NCI-H128 (cell line): ENCODE data around the gene MNS1.
"Not testable (repeated sequence)": the region's sequence is repeated elsewhere in the genome, so short reads cannot be mapped to it uniquely, and the experiment has no call there.

Source experiments
- DNase-seq: peaks from one replicate; lab custom pipeline; 2025; ENCODE audit not compliant: unreplicated experiment; lab: John Stamatoyannopoulos, UW

The MNS1 gene

GRCh38 chr15:56464893-56465520, at the start of gene MNS1:
Gene MNS1, minus strand, starts transcription at chr15:56465137. Its CDS starts 165 bp downstream, at chr15:56464972.
- peak; percentile 58 for DNase-seq

GRCh38 chr15:56496635-56497034, 31.7 kb upstream of the MNS1 start:
- peak; percentile 19 for DNase-seq

- no peak for DNase-seq
These were observed 30.6 kb upstream of the MNS1 start for GRCh38 chr15:56495533-56495932.

GRCh38 chr15:56495053-56495452, 30.1 kb upstream of the MNS1 start:
- no peak for DNase-seq

GRCh38 chr15:56492791-56493555, 28.0 kb upstream of the MNS1 start:
- no peak for DNase-seq

GRCh38 chr15:56492236-56492635, 27.3 kb upstream of the MNS1 start:
- no peak for DNase-seq

GRCh38 chr15:56491110-56491722, 26.3 kb upstream of the MNS1 start:
- DNase-seq: peak; percentile 17

GRCh38 chr15:56490461-56490860, 25.5 kb upstream of the MNS1 start:
- no peak for DNase-seq

- DNase-seq: not testable (repeated sequence)
These were observed 21.3 kb upstream of the MNS1 start for GRCh38 chr15:56486206-56486605.

GRCh38 chr15:56485426-56485825, 20.5 kb upstream of the MNS1 start:
- DNase-seq: not testable (repeated sequence)

GRCh38 chr15:56484287-56484686, 19.4 kb upstream of the MNS1 start:
- no peak for DNase-seq

GRCh38 chr15:56475351-56475750, 10.4 kb upstream of the MNS1 start:
- DNase-seq: no peak

GRCh38 chr15:56473017-56473416, 8.1 kb upstream of the MNS1 start:
- DNase-seq: no peak

- no peak for DNase-seq
These were observed 7.3 kb upstream of the MNS1 start for GRCh38 chr15:56472278-56472677.

- DNase-seq: no peak
These were observed 6.6 kb upstream of the MNS1 start for GRCh38 chr15:56471440-56472069.

- DNase-seq: no peak
These were observed 4.5 kb upstream of the MNS1 start for GRCh38 chr15:56469483-56469882.

- no peak for DNase-seq
These were observed 3.5 kb upstream of the MNS1 start for GRCh38 chr15:56468401-56468800.

- DNase-seq: no peak
These were observed 2.7 kb upstream of the MNS1 start for GRCh38 chr15:56467616-56468015.

GRCh38 chr15:56460947-56461346, 4.0 kb downstream of the MNS1 start:
- no peak for DNase-seq

- DNase-seq: no peak
These were observed 4.9 kb downstream of the MNS1 start for GRCh38 chr15:56460071-56460470.

- no peak for DNase-seq
These were observed 5.8 kb downstream of the MNS1 start for GRCh38 chr15:56459096-56459495.

- DNase-seq: no peak
These were observed 8.7 kb downstream of the MNS1 start for GRCh38 chr15:56456229-56456628.
